H1 (cell line): ENCODE results near the gene NEGR1. TPM values are rescaled to one million over a fixed set of nuclear protein-coding genes. Genes with fewer than 3 reads are reported as not detected.

Source experiments
- CTCF ChIA-PET: fragments of 300-600 bp; sonication (Branson Sonifier 250); formaldehyde crosslinking; loops from one replicate; lab custom pipeline; 2021; ENCODE audit not compliant: partially characterized antibody; lab: Charles Lee
- POLR2A ChIA-PET: fragments of 300-600 bp; sonication (Branson Sonifier 250); formaldehyde crosslinking; loops from one replicate; lab custom pipeline; 2021; ENCODE audit warnings: inconsistent platforms; ENCODE audit not compliant: partially characterized antibody; lab: Charles Lee
- DNase-seq, 2 experiments: peaks; one replicate each; pipeline versions ENCODE4 v3.0.0 to v3.0.0-alpha.2; 2010 to 2022; ENCODE audit warnings: low spot score in 2 of 2, low read depth in 1 of 2, mixed read lengths in 1 of 2
- FAIRE-seq: peaks from 2 replicates; lab custom pipeline; 2011; peaks lifted over from hg19 to GRCh38; lab: Jason Lieb, UNC
- H2AFZ ChIP-seq: 2 replicates; pipeline ENCODE4 v1.8.1; 2012; ENCODE audit warnings: low read length, inconsistent platforms
- H2AK5ac ChIP-seq: 2 replicates; pipeline ENCODE4 v1.6.1; 2013; ENCODE audit warnings: low read depth, low read length
- H2BK120ac ChIP-seq: replicated peaks from 2 replicates; pipeline ENCODE3; 2013; ENCODE audit warnings: low read depth, low read length, inconsistent platforms
- H2BK12ac ChIP-seq: 2 replicates; pipeline ENCODE4 v1.6.1; 2013; ENCODE audit warnings: low read depth, low read length
- H2BK15ac ChIP-seq: 2 replicates; pipeline ENCODE4 v1.6.1; 2013; ENCODE audit warnings: low read length
- H2BK20ac ChIP-seq: 2 replicates; pipeline ENCODE4 v1.6.1; 2013; ENCODE audit warnings: low read length
- H2BK5ac ChIP-seq: 2 replicates; pipeline ENCODE4 v1.6.1; 2013; ENCODE audit warnings: low read depth, low read length
- H3K14ac ChIP-seq: 2 replicates; pipeline ENCODE4 v1.6.1; 2013; ENCODE audit warnings: inconsistent platforms; ENCODE audit not compliant: insufficient read length
- H3K18ac ChIP-seq: 2 replicates; pipeline ENCODE4 v1.6.1; 2013; ENCODE audit warnings: low read length; ENCODE audit errors: extremely low read depth
- H3K23ac ChIP-seq: 2 replicates; pipeline ENCODE4 v1.6.1; 2013; ENCODE audit warnings: inconsistent platforms; ENCODE audit not compliant: insufficient read length
- H3K23me2 ChIP-seq: 2 replicates; pipeline ENCODE4 v1.6.1; 2013; ENCODE audit warnings: low read depth, low read length
- H3K27ac ChIP-seq: 2 replicates; pipeline ENCODE4 v1.6.1; 2011; ENCODE audit warnings: low read depth, low read length, inconsistent platforms
- H3K27me3 ChIP-seq, 4 experiments: replicated peaks in 1 of 4; 1 replicate in 1 of 4; 2 replicates in 3 of 4; pipeline versions ENCODE4 v1.6.1 to v1.8.1; 2011 to 2013; ENCODE audit warnings: low read length in 3 of 4, mild to moderate bottlenecking in 3 of 4, inconsistent platforms in 2 of 4, mixed read lengths in 2 of 4, moderate library complexity in 1 of 4; ENCODE audit not compliant: control insufficient read depth in 3 of 4, insufficient read depth in 3 of 4; ENCODE audit errors: extremely low read depth in 1 of 4
- H3K36me3 ChIP-seq, 4 experiments: 2 replicates each; pipeline versions ENCODE4 v1.6.1 to v1.8.1; 2011 to 2013; ENCODE audit warnings: mild to moderate bottlenecking in 4 of 4, low read length in 3 of 4, moderate library complexity in 2 of 4, control low read depth in 1 of 4, inconsistent platforms in 1 of 4; ENCODE audit not compliant: insufficient read depth in 4 of 4, control insufficient read depth in 2 of 4
- H3K4ac ChIP-seq: replicated peaks from 2 replicates; pipeline ENCODE3; 2013; ENCODE audit warnings: low read length, low read depth, mixed read lengths, inconsistent platforms; ENCODE audit not compliant: insufficient read length
- H3K4me1 ChIP-seq, 4 experiments: replicated peaks in 1 of 4; 1 replicate in 1 of 4; 2 replicates in 3 of 4; pipeline versions ENCODE4 v1.6.1 to v1.8.1; 2011 to 2013; ENCODE audit warnings: low read length in 3 of 4, inconsistent platforms in 2 of 4, mixed read lengths in 1 of 4; ENCODE audit not compliant: insufficient read depth in 4 of 4, control insufficient read depth in 3 of 4
- H3K4me2 ChIP-seq, 2 experiments: 2 replicates each; pipeline versions ENCODE4 v1.6.1 to v1.8.1; 2011 to 2013; ENCODE audit warnings: low read depth in 2 of 2, low read length in 2 of 2, control low read depth in 1 of 2, inconsistent platforms in 1 of 2, mild to moderate bottlenecking in 1 of 2; ENCODE audit not compliant: insufficient read depth in 1 of 2
- H3K4me3 ChIP-seq, 4 experiments: fragments of 200-600, 300-600 bp in 1 of 4; sonication (generic), shearing (Covaris generic), sonication (Bioruptor Twin) in 1 of 4; 2 replicates each; pipeline versions ENCODE4 v1.5.1 to v1.8.1; 2011 to 2016; ENCODE audit warnings: low read length in 4 of 4, low read depth in 3 of 4, control low read depth in 2 of 4, inconsistent platforms in 2 of 4, mild to moderate bottlenecking in 2 of 4, mixed read lengths in 1 of 4, moderate library complexity in 1 of 4; ENCODE audit not compliant: insufficient read depth in 2 of 4; ENCODE audit errors: extremely low read depth in 1 of 4
- H3K56ac ChIP-seq: replicated peaks from 2 replicates; pipeline ENCODE3; 2013; ENCODE audit warnings: low read depth, mild to moderate bottlenecking, mixed read lengths, low read length, inconsistent platforms; ENCODE audit not compliant: insufficient read length
- H3K79me1 ChIP-seq: 2 replicates; pipeline ENCODE4 v1.6.1; 2013; ENCODE audit warnings: low read depth, low read length, control low read depth
- H3K79me2 ChIP-seq, 2 experiments: 2 replicates each; pipeline versions ENCODE4 v1.6.1 to v1.8.1; 2012 to 2013; ENCODE audit warnings: low read length in 2 of 2, mild to moderate bottlenecking in 2 of 2, inconsistent platforms in 1 of 2; ENCODE audit not compliant: insufficient read depth in 2 of 2, control insufficient read depth in 1 of 2
- H3K9ac ChIP-seq, 4 experiments: replicated peaks in 1 of 4; 1 replicate in 1 of 4; 2 replicates in 3 of 4; pipeline versions ENCODE4 v1.6.1 to v1.8.1; 2011 to 2013; ENCODE audit warnings: low read depth in 3 of 4, low read length in 3 of 4, control low read depth in 2 of 4, mild to moderate bottlenecking in 2 of 4, moderate library complexity in 2 of 4, inconsistent platforms in 1 of 4; ENCODE audit errors: extremely low read depth in 1 of 4
- H3K9me3 ChIP-seq, 2 experiments: 2 replicates each; pipeline versions ENCODE4 v1.6.1 to v1.8.1; 2012 to 2013; ENCODE audit warnings: mild to moderate bottlenecking in 2 of 2, moderate library complexity in 2 of 2, control low read depth in 1 of 2, inconsistent platforms in 1 of 2, low read depth in 1 of 2, low read length in 1 of 2, mixed read lengths in 1 of 2; ENCODE audit not compliant: insufficient read depth in 2 of 2
- H4K20me1 ChIP-seq, 2 experiments: replicated peaks in 1 of 2; 2 replicates each; pipeline versions ENCODE3 to v1.8.1; 2011 to 2013; ENCODE audit warnings: inconsistent platforms in 2 of 2, low read length in 2 of 2, mild to moderate bottlenecking in 1 of 2; ENCODE audit not compliant: insufficient read depth in 2 of 2, control insufficient read depth in 1 of 2
- H4K5ac ChIP-seq: 2 replicates; pipeline ENCODE4 v1.6.1; 2013; ENCODE audit warnings: low read length, low read depth, mixed read lengths, inconsistent platforms; ENCODE audit not compliant: insufficient read length
- H4K8ac ChIP-seq: 2 replicates; pipeline ENCODE4 v1.8.0; 2013; ENCODE audit warnings: mild to moderate bottlenecking, moderate library complexity, low read length, inconsistent platforms; ENCODE audit not compliant: insufficient read depth; ENCODE audit errors: extremely low read depth
- H4K91ac ChIP-seq: replicated peaks from 2 replicates; pipeline ENCODE3; 2013; ENCODE audit warnings: low read length, mixed read lengths, inconsistent platforms; ENCODE audit not compliant: insufficient read length
- CHD1 ChIP-seq: IDR thresholded peaks from 2 replicates; pipeline ENCODE4 v1.6.1; 2012; ENCODE audit warnings: low read depth, low read length, improper control_type of control experiment
- WGBS, 2 experiments: shearing (Covaris generic) in 1 of 2; methylation state at CpG; one replicate each; pipeline versions ENCODE4 v1.1.6 to v1.1.7; 2013 to 2015; ENCODE audit warnings: low lambda C conversion rate in 2 of 2, mixed read lengths in 2 of 2, inconsistent platforms in 1 of 2, low coverage in 1 of 2, missing lambda C conversion rate in 1 of 2; ENCODE audit not compliant: insufficient replicate concordance in 2 of 2, insufficient coverage in 1 of 2, insufficient read length in 1 of 2; ENCODE audit errors: extremely low coverage in 1 of 2, missing lambda C conversion rate in 1 of 2; 5-methylcytosine and 5-hydroxymethylcytosine counted together
- polyA plus RNA-seq, 7 experiments: library from polyadenylated mRNA; depleted of rRNA in 3 of 7; stranded (reverse) in 5 of 7; unstranded in 2 of 7; fragments of >200 nt in 5 of 7; fragments of 200-250 nt in 2 of 7; gene quantifications; 1 replicate in 5 of 7; 2 replicates in 1 of 7; 4 replicates in 1 of 7; pipeline versions ENCODE4 v1.2.1 to v1.2.3, GENCODE V29; 2011 to 2013; ENCODE audit warnings: missing spikeins in 2 of 7, mixed read lengths in 2 of 7
- total RNA-seq: library from RNA; stranded (reverse); fragmentation: NEBNext Ultra II Directional; extraction: Animal tissue kit (Norgen Biotek cat#: 25700); gene quantifications from 2 replicates; pipeline ENCODE4 v1.2.1, GENCODE V29; 2021

NEGR1 gene
- total and polyA plus RNA-seq, 2 of the 8 experiments (the other 6 are each of a cell fraction or from before 2014, with no cell fraction given) = 0.71 to 1.3 TPM

GRCh38 chr1:71561206-71561605, 721.1 kb downstream of the NEGR1 start:
- Histone ChIP-seq H3K56ac (no peak overlapping the region), H3K18ac (no peak overlapping the region), H2BK12ac (no peak overlapping the region), H3K27me3 (no peaks in the 10 kb centered on the region; a peak in 1 of 7 replicates), H3K14ac (no peak overlapping the region), H3K27ac (no peak overlapping the region), H4K8ac (no peak overlapping the region), H4K5ac (no peak overlapping the region), H3K23ac (no peak overlapping the region), H3K4me1 (no peaks in the 10 kb centered on the region), H4K91ac (no peak overlapping the region), H3K79me2 (no peaks in the 10 kb centered on the region), H3K23me2 (no peaks in the 10 kb centered on the region), H2BK15ac (no peak overlapping the region), H3K36me3 (no peaks in the 10 kb centered on the region), H2BK120ac (no peak overlapping the region), H3K9me3 (no peaks in the 10 kb centered on the region), H3K4me3 (no peak overlapping the region), H2BK20ac (no peak overlapping the region), H2BK5ac (no peak overlapping the region), H4K20me1 (no peaks in the 10 kb centered on the region), H2AK5ac (no peak overlapping the region), H2AFZ (no peak overlapping the region), H3K9ac (no peak overlapping the region), H3K79me1 (no peaks in the 10 kb centered on the region), H3K4ac (no peak overlapping the region), H3K4me2 (no peak overlapping the region)
- DNase-seq (no peak), FAIRE-seq (no peak)
- POLR2A ChIA-PET = no interaction called here
- WGBS, 2 experiments = 93% methylated on average over 2 of the region's 2 CpGs; no CpG with 5 or more reads in 1 of the 2 experiments
- CTCF ChIA-PET = no interaction called here
- TF ChIP-seq CHD1 = no peak
